ENCODE data around the gene HGFAC. TPM values are rescaled to one million over a fixed set of nuclear protein-coding genes. Genes with fewer than 3 reads are reported as not detected.

HGFAC gene
- total RNA-seq, 1 experiment from 2014 or later: 0.37 TPM

DNA sequence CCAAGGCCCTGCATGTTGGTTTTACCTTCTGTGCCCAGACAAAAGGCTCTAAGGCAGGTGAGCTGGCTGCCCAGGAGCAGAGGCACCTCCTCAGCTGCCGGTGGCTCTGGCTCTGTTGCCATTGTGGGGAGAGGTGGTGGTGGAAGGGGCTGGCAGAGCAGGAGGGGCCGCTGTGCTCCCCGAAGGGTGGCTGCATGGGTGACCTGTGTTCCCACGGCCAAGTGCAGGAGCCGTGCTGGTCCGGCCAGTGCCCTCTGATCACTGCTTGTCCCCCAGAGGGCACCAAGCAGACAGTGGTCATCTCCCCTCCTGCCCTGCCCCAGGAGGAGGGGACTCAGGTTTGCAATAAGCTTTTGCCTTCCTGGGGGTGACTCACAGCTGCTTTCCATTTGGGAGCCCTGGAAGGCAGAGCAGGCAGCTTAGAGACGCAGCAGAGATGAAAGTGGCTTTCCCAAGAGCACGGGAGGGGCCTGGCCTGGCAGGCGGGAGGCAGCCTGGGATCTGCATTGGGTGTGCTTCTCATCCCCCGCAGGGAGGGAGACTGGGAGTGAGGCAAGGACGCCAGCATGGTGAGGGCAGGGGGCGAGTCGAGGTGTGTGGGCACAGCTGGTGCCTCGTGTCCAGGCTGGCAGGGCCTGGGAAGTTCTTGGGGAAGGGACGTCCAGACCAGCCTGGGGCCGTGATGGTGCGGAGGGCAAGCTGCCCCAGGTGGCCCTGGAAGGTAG is 50.1 kb downstream of the HGFAC start:
- Mint-ChIP-seq H3K27ac (no peak overlapping the region), H3K4me1 (peaks cover 12 to 37% of the 10 kb centered on the region in 2 experiments), H3K36me3 (ENCODE audit: insufficient read depth in 1 of 3, low read depth in 3 of 3) (no peaks in the 10 kb centered on the region; a peak in 1 of 7 replicates), H3K4me3 (no peak overlapping the region), H3K9me3 (no peaks in the 10 kb centered on the region; a peak in 1 of 5 replicates), H3K27me3 (ENCODE audit: low read depth) (peaks cover 98% of the 10 kb centered on the region)
- H3K4ac ChIP-seq (ENCODE audit: low read depth, low read length): no peak overlapping the region
- no peak overlapping the region for H2BK12ac ChIP-seq (ENCODE audit: insufficient read length, low read depth, low read length)
- H4K5ac ChIP-seq (ENCODE audit: insufficient read length, low read depth, low read length): no peak overlapping the region
- H3K79me2 ChIP-seq (ENCODE audit: insufficient read depth, low read length): no peaks in the 10 kb centered on the region
- no peak overlapping the region for H2BK15ac ChIP-seq (ENCODE audit: low read depth, low read length)
- TF ChIP-seq, protein P1, sequence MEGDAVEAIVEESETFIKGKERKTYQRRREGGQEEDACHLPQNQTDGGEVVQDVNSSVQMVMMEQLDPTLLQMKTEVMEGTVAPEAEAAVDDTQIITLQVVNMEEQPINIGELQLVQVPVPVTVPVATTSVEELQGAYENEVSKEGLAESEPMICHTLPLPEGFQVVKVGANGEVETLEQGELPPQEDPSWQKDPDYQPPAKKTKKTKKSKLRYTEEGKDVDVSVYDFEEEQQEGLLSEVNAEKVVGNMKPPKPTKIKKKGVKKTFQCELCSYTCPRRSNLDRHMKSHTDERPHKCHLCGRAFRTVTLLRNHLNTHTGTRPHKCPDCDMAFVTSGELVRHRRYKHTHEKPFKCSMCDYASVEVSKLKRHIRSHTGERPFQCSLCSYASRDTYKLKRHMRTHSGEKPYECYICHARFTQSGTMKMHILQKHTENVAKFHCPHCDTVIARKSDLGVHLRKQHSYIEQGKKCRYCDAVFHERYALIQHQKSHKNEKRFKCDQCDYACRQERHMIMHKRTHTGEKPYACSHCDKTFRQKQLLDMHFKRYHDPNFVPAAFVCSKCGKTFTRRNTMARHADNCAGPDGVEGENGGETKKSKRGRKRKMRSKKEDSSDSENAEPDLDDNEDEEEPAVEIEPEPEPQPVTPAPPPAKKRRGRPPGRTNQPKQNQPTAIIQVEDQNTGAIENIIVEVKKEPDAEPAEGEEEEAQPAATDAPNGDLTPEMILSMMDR (conservative IDR thresholded peaks at IDR 0.05): no peak
- H2AFZ ChIP-seq (ENCODE audit: low read length): no peak overlapping the region
- no peak for DNase-seq
- H3K23me2 ChIP-seq (ENCODE audit: insufficient read length, low read depth, low read length, poor library complexity, severe bottlenecking): no peaks in the 10 kb centered on the region
- no peak overlapping the region for H3K4me2 ChIP-seq (ENCODE audit: insufficient read depth, insufficient read length, low read length)
- H3K79me1 ChIP-seq (ENCODE audit: insufficient read depth, low read depth, low read length, poor library complexity, severe bottlenecking): no peaks in the 10 kb centered on the region
- no peak overlapping the region for H3K27ac ChIP-seq (ENCODE audit: insufficient read length, low read depth, low read length)
- no peak overlapping the region for H2AK5ac ChIP-seq (ENCODE audit: insufficient read length, low read length)
- H3K27me3 ChIP-seq (ENCODE audit: insufficient read depth, low read length): peaks cover 40% of the 10 kb centered on the region; the same call in 1 of the 2 replicates
- no peak overlapping the region for H3K9ac ChIP-seq (ENCODE audit: extremely low read depth, insufficient read length, low read length)
- H3K23ac ChIP-seq (ENCODE audit: insufficient read length, low read depth, low read length): no peak overlapping the region
- no CpG with 5 or more reads among the region's 17 CpGs for WGBS (ENCODE audit: extremely low coverage, insufficient read length, low lambda C conversion rate)
- H4K91ac ChIP-seq (ENCODE audit: insufficient read length, low read depth, low read length): no peak overlapping the region
- no peaks in the 10 kb centered on the region for H3K4me1 ChIP-seq (ENCODE audit: insufficient read depth, low read length)
- H2BK20ac ChIP-seq (ENCODE audit: low read depth, low read length, poor library complexity, severe bottlenecking): no peak overlapping the region
- H3K18ac ChIP-seq (ENCODE audit: insufficient read length, low read depth, low read length): no peak overlapping the region
- no peaks in the 10 kb centered on the region for H3K9me3 ChIP-seq (ENCODE audit: control insufficient read depth, low read depth, low read length)
- no peak overlapping the region for H2BK5ac ChIP-seq (ENCODE audit: insufficient read length, low read length)
- no peak overlapping the region for H4K8ac ChIP-seq (replicated peaks; ENCODE audit: insufficient read length, low read depth, low read length)
- no peak overlapping the region for H3K56ac ChIP-seq (ENCODE audit: insufficient read length, low read depth, low read length)
- no peak overlapping the region for H2BK120ac ChIP-seq (ENCODE audit: low read depth, low read length, poor library complexity, severe bottlenecking)
- peaks cover 4% of the 10 kb centered on the region for H4K20me1 ChIP-seq (ENCODE audit: control insufficient read depth, insufficient read depth, insufficient read length)
- peak overlapping the region; percentile 50 for H3K14ac ChIP-seq (ENCODE audit: insufficient read depth, low read length)
- no peak overlapping the region for H3T11ph ChIP-seq (ENCODE audit: low read length)

Data from H9 (cell line).